Stimulated activated memory B cell treated with anti-CD40 and anti-IgM and Interleukin-4, amounts not matched to agents 10 μg/mL and 1 μg/mL and 100 μg/mL, for 72 hours (primary cell): Measurements from ENCODE around the gene MED15.

Experiments
- ATAC-seq: fragments of 150-1000 bp; cut with Tn5 transposase; 2 replicates; pipeline ENCODE4 v1.10.0; 2021
- H3K27ac Mint-ChIP-seq: one replicate; pipeline ENCODE4 v1.8.0; 2022; ENCODE audit warnings: mild to moderate bottlenecking, mixed read lengths
- H3K27me3 Mint-ChIP-seq: one replicate; pipeline ENCODE4 v1.8.0; 2022; ENCODE audit warnings: mixed read lengths
- H3K36me3 Mint-ChIP-seq: one replicate; pipeline ENCODE4 v1.8.0; 2022; ENCODE audit warnings: mixed read lengths
- H3K4me1 Mint-ChIP-seq: one replicate; pipeline ENCODE4 v1.8.0; 2022; ENCODE audit warnings: mixed read lengths
- H3K4me3 Mint-ChIP-seq: one replicate; pipeline ENCODE4 v1.8.0; 2022; ENCODE audit warnings: mild to moderate bottlenecking, moderate library complexity, mixed read lengths
- H3K9me3 Mint-ChIP-seq: one replicate; pipeline ENCODE4 v1.8.0; 2022; ENCODE audit warnings: mixed read lengths

Gene MED15

GRCh38 chr22:20572132-20572802 lies 64.9 kb downstream of the MED15 start:
- Mint-ChIP-seq H3K27ac (no peak overlapping the region), H3K9me3 (no peaks in the 10 kb centered on the region), H3K4me1 (peaks cover 31% of the 10 kb centered on the region), H3K4me3 (no peak overlapping the region), H3K36me3 (peaks cover 71% of the 10 kb centered on the region), H3K27me3 (no peaks in the 10 kb centered on the region)
- no peak for ATAC-seq

DNA sequence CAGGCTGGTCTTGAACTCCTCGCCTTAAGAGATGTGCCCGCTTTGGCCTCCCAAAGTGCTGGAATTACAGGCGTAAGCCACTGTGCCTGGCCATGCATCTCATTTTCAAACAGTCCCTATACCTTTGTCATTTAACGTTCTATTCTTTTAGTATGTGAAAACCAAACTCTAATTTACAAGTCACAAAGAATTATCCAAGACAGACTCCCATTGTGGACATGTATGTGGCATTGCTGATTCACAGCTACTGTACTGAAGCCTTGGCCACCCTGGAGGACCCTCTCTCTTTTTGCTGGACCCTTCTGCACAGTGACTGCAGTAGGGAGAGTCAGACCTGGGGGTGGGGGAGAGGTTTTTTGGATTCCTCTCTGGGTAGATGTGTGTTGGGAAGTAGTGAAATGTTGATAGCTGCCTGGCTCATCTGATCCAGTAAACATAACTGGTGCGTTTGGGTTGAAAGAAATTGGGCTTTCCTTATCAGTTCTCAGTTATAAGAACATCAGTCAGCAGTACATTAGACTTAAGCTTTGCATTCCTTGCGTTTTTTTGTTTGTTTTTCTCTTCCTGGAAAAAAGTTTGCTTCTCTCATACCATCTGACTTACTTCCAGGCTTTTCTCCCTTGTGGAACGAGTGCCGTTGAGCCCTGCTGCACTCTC lies 65.9 kb downstream of the MED15 start:
- peaks cover 29% of the 10 kb centered on the region for H3K4me1 Mint-ChIP-seq
- no peak for ATAC-seq

DNA sequence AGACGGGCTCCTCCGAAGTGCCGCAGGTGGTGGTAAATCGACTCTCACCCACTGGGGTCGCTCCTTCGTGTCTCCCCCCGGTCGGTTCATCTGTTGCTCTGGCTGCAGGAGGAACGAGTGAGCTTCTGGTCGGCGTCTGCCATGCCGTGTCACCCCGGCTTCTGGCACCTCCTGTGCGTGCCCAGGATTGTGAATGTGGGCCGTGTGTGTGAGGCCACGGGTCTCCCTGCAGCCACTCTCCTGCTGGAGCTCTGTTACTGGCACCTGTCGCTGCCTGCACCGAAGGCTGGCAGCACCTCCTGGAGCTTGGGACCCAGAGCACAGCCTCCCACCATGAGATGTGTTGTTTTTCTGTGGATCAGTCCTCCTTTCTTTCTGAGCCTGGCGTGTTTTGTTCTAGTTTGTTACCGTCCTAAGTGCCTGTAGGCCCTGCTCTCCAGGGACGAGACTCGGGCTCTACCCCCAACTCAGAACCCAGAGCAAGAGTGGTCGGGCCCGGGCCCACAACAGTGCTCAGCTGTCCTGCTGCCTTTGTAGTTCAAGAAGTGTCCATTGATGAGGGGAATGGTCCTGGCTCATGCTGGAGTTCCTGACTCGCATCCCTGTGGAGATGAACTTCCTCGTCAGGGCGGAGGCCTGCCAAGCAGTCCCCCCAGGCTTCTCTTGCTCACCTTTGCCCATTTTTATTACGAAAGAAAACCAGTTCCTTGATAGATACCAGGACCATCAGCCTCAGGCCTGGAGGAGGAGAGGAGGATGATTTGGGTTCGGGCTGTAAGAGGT lies 66.6 kb downstream of the MED15 start:
- no peak for ATAC-seq
- H3K36me3 Mint-ChIP-seq: peaks cover 71% of the 10 kb centered on the region
- H3K27ac Mint-ChIP-seq: no peak overlapping the region
- no peaks in the 10 kb centered on the region for H3K27me3 Mint-ChIP-seq
- no peaks in the 10 kb centered on the region for H3K9me3 Mint-ChIP-seq
- no peak overlapping the region for H3K4me3 Mint-ChIP-seq
- H3K4me1 Mint-ChIP-seq: peaks cover 21% of the 10 kb centered on the region

More for the DNA sequence above, 65.9 kb downstream of the MED15 start:
- Mint-ChIP-seq H3K27ac (no peak overlapping the region), H3K36me3 (peaks cover 71% of the 10 kb centered on the region), H3K9me3 (no peaks in the 10 kb centered on the region), H3K27me3 (no peaks in the 10 kb centered on the region), H3K4me3 (no peak overlapping the region)

- Mint-ChIP-seq H3K4me3 (no peak overlapping the region), H3K9me3 (no peaks in the 10 kb centered on the region), H3K36me3 (peaks cover 62% of the 10 kb centered on the region), H3K4me1 (peaks cover 12% of the 10 kb centered on the region), H3K27me3 (no peaks in the 10 kb centered on the region), H3K27ac (no peak overlapping the region)
- no peak for ATAC-seq
These were observed 67.5 kb downstream of the MED15 start for GRCh38 chr22:20574920-20575353.

DNA sequence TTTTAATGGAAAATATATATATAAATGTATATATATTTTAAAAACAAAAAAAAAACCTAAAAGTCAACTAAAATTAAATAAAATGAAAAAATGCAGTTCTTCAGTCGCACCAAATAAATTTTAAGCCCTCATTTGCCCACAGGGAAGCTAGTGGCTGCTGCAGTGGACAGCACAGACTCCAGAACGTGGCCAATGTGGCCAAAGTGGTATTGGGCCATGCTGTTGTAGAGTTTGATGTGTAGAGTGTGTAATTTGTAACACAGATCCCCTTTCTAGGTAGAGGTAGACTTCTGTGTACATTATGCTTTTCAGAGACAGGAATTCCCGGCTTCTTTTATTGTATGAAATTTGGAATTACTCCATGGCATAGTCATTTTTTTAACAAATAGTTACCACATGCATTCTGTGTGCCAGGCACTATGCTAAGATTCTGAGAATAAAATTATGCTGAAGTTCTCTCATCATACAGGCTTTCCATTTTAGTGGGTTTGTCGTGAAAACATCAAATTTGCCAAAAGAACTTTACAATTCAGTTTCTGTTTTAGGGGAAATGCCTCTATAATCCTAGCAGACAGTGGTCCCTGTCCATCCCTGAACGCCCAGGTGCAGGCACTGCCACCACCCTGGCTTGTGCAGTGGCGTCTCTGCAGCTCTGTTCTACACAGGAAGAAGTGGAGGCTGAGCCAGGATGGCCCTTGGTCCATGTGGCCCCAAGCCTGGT lies 68.5 kb downstream of the MED15 start:
- Mint-ChIP-seq H3K36me3 (peaks cover 60% of the 10 kb centered on the region), H3K9me3 (no peaks in the 10 kb centered on the region), H3K27me3 (no peaks in the 10 kb centered on the region), H3K27ac (peak overlapping the region; percentile 67), H3K4me1 (peaks cover 10% of the 10 kb centered on the region), H3K4me3 (no peak overlapping the region)
- no peak for ATAC-seq

DNA sequence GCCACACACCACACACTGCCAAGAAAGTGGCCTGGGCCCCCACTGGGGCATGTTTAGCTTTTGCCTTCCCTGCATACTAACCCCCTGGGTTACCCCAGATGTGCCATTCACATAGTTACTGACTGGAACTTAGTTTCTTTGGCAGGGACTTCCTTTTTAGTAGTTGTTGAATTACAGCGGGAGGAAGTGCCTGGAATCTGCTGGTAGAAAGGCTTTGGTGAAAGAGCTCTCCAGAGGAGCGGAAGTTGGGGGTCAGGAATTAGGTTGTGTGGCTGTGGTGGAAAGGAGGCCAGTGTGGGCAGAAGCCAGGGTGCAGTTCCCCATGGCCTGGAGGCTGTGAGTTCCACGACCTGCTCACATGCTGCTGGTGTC lies 69.0 kb downstream of the MED15 start:
- peaks cover 7% of the 10 kb centered on the region for H3K4me1 Mint-ChIP-seq
- peak overlapping the region; percentile 67 for H3K27ac Mint-ChIP-seq
- peaks cover 55% of the 10 kb centered on the region for H3K36me3 Mint-ChIP-seq
- no peaks in the 10 kb centered on the region for H3K27me3 Mint-ChIP-seq
- ATAC-seq: peak; percentile 75
- no peaks in the 10 kb centered on the region for H3K9me3 Mint-ChIP-seq
- H3K4me3 Mint-ChIP-seq: no peak overlapping the region

DNA sequence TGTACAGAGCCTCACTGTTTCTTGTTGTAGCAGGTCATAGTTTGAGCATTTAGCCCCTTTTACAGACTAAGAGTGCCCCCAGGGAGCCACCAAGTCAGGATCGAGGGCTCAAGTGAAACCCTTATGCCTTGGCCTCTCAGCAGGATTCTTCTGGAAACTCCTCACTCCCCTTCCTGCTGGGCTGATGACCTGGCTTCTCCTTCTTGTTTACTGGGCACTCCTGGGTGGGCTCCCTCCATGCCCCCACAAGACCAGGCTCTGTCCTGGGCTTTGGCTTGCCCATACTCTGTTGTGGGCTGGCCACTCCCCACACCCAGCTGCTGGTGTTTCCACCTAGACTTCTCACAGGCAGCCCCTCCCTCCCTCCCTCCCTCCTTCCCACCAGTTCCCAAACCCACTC lies 69.6 kb downstream of the MED15 start:
- ATAC-seq: no peak
- Mint-ChIP-seq H3K4me3 (no peak overlapping the region), H3K27me3 (no peaks in the 10 kb centered on the region), H3K9me3 (no peaks in the 10 kb centered on the region), H3K36me3 (peaks cover 49% of the 10 kb centered on the region), H3K27ac (peak overlapping the region; percentile 67), H3K4me1 (peaks cover 7% of the 10 kb centered on the region)

DNA sequence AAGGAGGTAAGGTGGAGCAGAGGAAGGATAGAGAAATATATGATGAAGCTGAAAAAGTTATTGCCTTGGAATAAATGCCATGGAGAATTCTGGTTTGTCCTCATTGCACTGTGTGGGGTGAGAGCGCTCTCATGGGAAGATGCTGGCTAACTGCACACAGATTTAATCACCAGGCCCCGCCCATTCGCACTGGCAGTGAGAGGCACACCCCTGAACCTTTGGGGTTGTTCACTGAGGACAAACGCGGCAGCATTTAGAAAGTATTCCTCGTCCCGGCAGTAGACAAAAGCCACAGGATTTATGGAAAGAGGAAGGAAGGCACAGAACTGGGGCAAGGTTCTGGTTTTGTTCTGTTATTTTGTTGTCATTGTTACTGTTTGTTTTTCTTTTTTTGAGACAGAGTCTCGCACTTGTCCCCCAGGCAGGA lies 70.2 kb downstream of the MED15 start:
- Mint-ChIP-seq H3K4me3 (no peak overlapping the region), H3K9me3 (no peaks in the 10 kb centered on the region), H3K4me1 (peaks cover 7% of the 10 kb centered on the region), H3K27ac (no peak overlapping the region), H3K27me3 (no peaks in the 10 kb centered on the region), H3K36me3 (peaks cover 44% of the 10 kb centered on the region)
- no peak for ATAC-seq

DNA sequence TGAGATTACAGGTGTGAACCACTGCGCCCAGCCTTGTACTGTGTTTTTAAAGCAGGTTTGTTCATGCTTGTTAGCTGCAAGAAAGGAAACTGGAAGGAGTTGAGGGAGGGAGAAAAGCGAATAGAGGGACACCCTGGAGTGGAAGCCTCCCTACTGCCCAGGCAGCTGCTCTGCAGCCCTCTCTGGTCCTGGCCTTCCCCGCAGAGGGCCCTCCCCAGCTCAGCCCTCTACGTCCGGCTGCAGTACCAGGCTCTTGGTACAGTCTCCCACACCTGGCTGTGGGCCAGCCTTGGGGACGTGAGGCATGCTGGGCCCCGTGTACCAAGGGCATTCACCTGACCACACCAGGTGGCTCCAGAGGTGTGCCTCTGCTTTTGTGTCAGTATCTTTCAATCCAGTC lies 70.8 kb downstream of the MED15 start:
- H3K4me3 Mint-ChIP-seq: no peak overlapping the region
- ATAC-seq: no peak
- H3K4me1 Mint-ChIP-seq: peaks cover 7% of the 10 kb centered on the region
- H3K27ac Mint-ChIP-seq: no peak overlapping the region
- H3K36me3 Mint-ChIP-seq: peaks cover 41% of the 10 kb centered on the region
- no peaks in the 10 kb centered on the region for H3K9me3 Mint-ChIP-seq
- no peaks in the 10 kb centered on the region for H3K27me3 Mint-ChIP-seq

DNA sequence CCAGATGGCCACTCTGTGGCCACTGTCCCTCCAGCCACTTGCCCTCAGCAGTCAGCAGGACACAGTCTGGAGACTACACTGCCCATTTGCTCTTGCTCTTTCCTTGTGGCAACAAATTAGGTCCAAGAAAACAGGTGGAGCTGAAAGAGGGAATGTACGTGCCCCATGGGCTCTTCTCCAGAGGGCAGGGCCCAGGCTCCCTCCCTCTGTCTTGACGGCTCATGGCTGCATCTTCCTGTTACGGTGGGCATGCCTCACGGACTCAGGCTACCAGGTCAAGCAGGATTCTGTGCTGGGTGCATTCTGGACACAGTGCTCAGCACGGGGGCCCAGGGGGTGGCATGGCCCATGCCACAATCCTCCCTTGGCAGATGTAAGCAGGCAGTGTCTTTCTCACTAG lies 71.3 kb downstream of the MED15 start:
- Mint-ChIP-seq H3K27me3 (no peaks in the 10 kb centered on the region), H3K4me1 (peaks cover 7% of the 10 kb centered on the region), H3K27ac (no peak overlapping the region), H3K4me3 (no peak overlapping the region), H3K36me3 (peaks cover 39% of the 10 kb centered on the region), H3K9me3 (no peaks in the 10 kb centered on the region)
- ATAC-seq: no peak

- Mint-ChIP-seq H3K27me3 (no peaks in the 10 kb centered on the region), H3K27ac (peak overlapping the region; percentile 21), H3K4me3 (no peak overlapping the region), H3K4me1 (peaks cover 7% of the 10 kb centered on the region), H3K9me3 (no peaks in the 10 kb centered on the region), H3K36me3 (peaks cover 39% of the 10 kb centered on the region)
- no peak for ATAC-seq
These were observed 72.1 kb downstream of the MED15 start for GRCh38 chr22:20579273-20580120.

DNA sequence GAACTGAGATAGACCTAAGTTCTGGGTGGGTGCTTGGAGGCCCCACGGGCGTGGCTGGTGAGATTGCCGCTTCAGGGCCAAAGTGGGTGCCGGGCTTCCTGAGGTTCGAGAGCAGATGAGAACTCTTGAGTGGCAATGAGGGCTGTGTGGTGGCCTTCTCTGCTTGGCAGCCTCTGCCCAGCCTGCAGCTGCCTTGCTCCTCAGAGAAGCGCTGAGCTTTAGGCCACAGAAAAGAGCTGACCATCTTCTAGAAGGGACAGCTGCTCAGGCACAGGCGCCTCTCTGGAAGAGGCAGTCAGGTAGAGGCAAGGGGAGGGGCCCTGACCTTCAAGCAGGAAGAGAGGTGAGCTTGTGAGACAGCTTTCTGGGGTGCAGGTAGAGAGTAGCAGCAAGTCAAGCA lies 72.8 kb downstream of the MED15 start:
- Mint-ChIP-seq H3K4me3 (no peak overlapping the region), H3K4me1 (peaks cover 7% of the 10 kb centered on the region), H3K9me3 (no peaks in the 10 kb centered on the region), H3K36me3 (peaks cover 39% of the 10 kb centered on the region), H3K27ac (peak overlapping the region; percentile 21), H3K27me3 (no peaks in the 10 kb centered on the region)
- no peak for ATAC-seq

GRCh38 chr22:20580611-20581502 lies 73.4 kb downstream of the MED15 start:
- no peak for ATAC-seq
- no peaks in the 10 kb centered on the region for H3K9me3 Mint-ChIP-seq
- no peak overlapping the region for H3K4me3 Mint-ChIP-seq
- peaks cover 7% of the 10 kb centered on the region for H3K4me1 Mint-ChIP-seq
- no peaks in the 10 kb centered on the region for H3K27me3 Mint-ChIP-seq
- H3K36me3 Mint-ChIP-seq: peaks cover 45% of the 10 kb centered on the region
- H3K27ac Mint-ChIP-seq: peak overlapping the region; percentile 21
